ENCODE results near the gene CILP2.
A peak's percentile ranks its signal among the peaks of the same experiment; 100 is the strongest.

CILP2 gene

GRCh38 chr19:19551853-19552192, 13.8 kb downstream of the CILP2 start:
- no peaks in the 10 kb centered on the region for H3K27me3 ChIP-seq (ENCODE audit: insufficient read depth, low read depth, severe bottlenecking)
- no peak for DNase-seq
- H3K9me3 ChIP-seq (ENCODE audit: severe bottlenecking): no peaks in the 10 kb centered on the region
- H3K27ac ChIP-seq: no peak overlapping the region
- H3K36me3 ChIP-seq: no peaks in the 10 kb centered on the region
- no peak for TF ChIP-seq CTCF (IDR thresholded peaks at IDR 0.05; ENCODE audit: low read depth, low read length)
- no peak overlapping the region for H3K4me3 ChIP-seq (ENCODE audit: low read depth, low read length)

- no peaks in the 10 kb centered on the region for H3K9me3 ChIP-seq (ENCODE audit: severe bottlenecking)
- no peak overlapping the region for H3K27ac ChIP-seq
- no peaks in the 10 kb centered on the region for H3K27me3 ChIP-seq (ENCODE audit: insufficient read depth, low read depth, severe bottlenecking)
- peak; percentile 79 for TF ChIP-seq CTCF (IDR thresholded peaks at IDR 0.05; ENCODE audit: low read depth, low read length)
- no peaks in the 10 kb centered on the region for H3K36me3 ChIP-seq
- no peak overlapping the region for H3K4me3 ChIP-seq (ENCODE audit: low read depth, low read length)
- peak; percentile 58 for DNase-seq
Observed at GRCh38 chr19:19552798-19553197, 14.7 kb downstream of the CILP2 start.

GRCh38 chr19:19553670-19554069, 15.6 kb downstream of the CILP2 start:
- H3K9me3 ChIP-seq (ENCODE audit: severe bottlenecking): no peaks in the 10 kb centered on the region
- no peaks in the 10 kb centered on the region for H3K27me3 ChIP-seq (ENCODE audit: insufficient read depth, low read depth, severe bottlenecking)
- no peaks in the 10 kb centered on the region for H3K36me3 ChIP-seq
- TF ChIP-seq CTCF (IDR thresholded peaks at IDR 0.05; ENCODE audit: low read depth, low read length): no peak
- no peak overlapping the region for H3K27ac ChIP-seq
- no peak for DNase-seq
- no peak overlapping the region for H3K4me3 ChIP-seq (ENCODE audit: low read depth, low read length)

- DNase-seq: peak; percentile 55
- Histone ChIP-seq H3K9me3 (ENCODE audit: severe bottlenecking) (no peaks in the 10 kb centered on the region), H3K4me3 (ENCODE audit: low read depth, low read length) (no peak overlapping the region), H3K36me3 (no peaks in the 10 kb centered on the region), H3K27ac (no peak overlapping the region), H3K27me3 (ENCODE audit: insufficient read depth, low read depth, severe bottlenecking) (no peaks in the 10 kb centered on the region)
- peak; percentile 88 for TF ChIP-seq CTCF (IDR thresholded peaks at IDR 0.05; ENCODE audit: low read depth, low read length)
Observed at GRCh38 chr19:19554074-19555023, 16.3 kb downstream of the CILP2 start.

- Histone ChIP-seq H3K27ac (no peak overlapping the region), H3K4me3 (ENCODE audit: low read depth, low read length) (no peak overlapping the region), H3K36me3 (no peaks in the 10 kb centered on the region), H3K9me3 (ENCODE audit: severe bottlenecking) (no peaks in the 10 kb centered on the region), H3K27me3 (ENCODE audit: insufficient read depth, low read depth, severe bottlenecking) (no peaks in the 10 kb centered on the region)
- DNase-seq: no peak
- TF ChIP-seq CTCF (IDR thresholded peaks at IDR 0.05; ENCODE audit: low read depth, low read length): no peak
Observed at GRCh38 chr19:19558055-19558454, 20.0 kb downstream of the CILP2 start.

Measured in WERI-Rb-1 (cell line).